ENCODE results near the gene CMKLR1. TPM values are rescaled to one million over a fixed set of nuclear protein-coding genes. Genes with fewer than 3 reads are reported as not detected.

Gene CMKLR1
- total and polyA plus RNA-seq, 2 donors (not counting 3 experiments of a cell fraction or from before 2014, with no cell fraction given) = 0.61 TPM; not detected in 1

DNA sequence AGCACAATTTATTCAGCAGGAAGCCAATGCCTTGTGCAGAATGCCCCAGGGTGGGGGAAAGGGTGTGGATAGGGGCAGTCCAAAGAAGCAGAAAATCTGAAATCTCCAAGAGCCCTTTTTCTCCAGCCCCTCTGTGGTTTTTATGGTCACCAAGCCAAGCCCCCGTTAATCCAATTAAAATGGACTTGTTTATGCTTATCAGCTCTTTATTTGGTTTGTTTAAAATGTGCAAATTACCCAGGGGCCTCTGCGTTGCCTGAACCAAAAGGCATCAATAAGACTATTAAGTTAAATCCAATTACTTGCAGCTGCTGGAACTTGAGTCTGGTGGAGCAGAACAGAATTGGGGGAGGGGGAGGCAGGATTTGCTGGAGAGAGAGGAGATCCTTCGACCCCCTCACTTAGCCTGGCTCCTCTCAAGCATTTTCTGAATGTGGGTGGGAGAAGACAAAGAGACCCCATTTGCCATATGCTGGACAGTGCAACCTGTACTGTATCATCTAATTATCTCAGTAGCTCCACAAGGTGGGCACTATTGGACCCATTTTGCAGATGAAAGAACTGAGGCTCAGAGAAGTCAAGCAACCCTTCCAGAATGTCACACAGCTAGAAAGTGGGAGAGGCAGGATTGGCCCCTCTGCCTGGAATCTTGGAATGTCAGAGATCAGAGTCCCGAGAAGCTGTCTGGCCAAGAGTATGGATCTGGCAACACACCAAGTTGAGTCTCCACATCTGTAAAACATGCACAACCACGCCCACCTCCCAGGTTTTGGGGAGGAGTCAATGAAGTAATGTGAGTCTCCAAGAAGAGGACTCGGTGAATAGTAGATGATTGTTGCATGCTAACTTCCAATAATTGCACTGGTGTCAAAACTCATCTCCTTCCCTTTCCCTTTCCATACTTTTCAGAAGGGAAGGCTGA lies 66.9 kb downstream of the CMKLR1 start:
- BruUV-seq (replicated peaks) = no TSS peak
- no peak overlapping the region for H2AFZ ChIP-seq (ENCODE audit: low read depth, low read length)
- POLR2A ChIA-PET = no interaction called here

More for the DNA sequence above, 66.9 kb downstream of the CMKLR1 start:
- Histone ChIP-seq H3K27me3 (ENCODE audit: control insufficient read depth in 2 of 2, insufficient read depth in 2 of 2, low read length in 2 of 2) (no peaks in the 10 kb centered on the region), H4K20me1 (replicated peaks; ENCODE audit: control insufficient read depth, extremely low read depth, insufficient read depth, low read length) (no peaks in the 10 kb centered on the region), H3K4me3 (replicated peaks in 1 of 3; ENCODE audit: insufficient read depth in 1 of 3, low read depth in 1 of 3, low read length in 3 of 3) (no peak overlapping the region), H3K9ac (replicated peaks; ENCODE audit: extremely low read depth, insufficient read depth, low read length) (no peak overlapping the region), H3K36me3 (ENCODE audit: control insufficient read depth in 2 of 2, extremely low read depth in 1 of 2, insufficient read depth in 2 of 2, low read length in 2 of 2) (no peaks in the 10 kb centered on the region), H3K27ac (ENCODE audit: insufficient read depth, low read depth, low read length) (no peak overlapping the region), H3K9me3 (replicated peaks; ENCODE audit: control insufficient read depth, insufficient read depth, low read length) (no peaks in the 10 kb centered on the region), H3K4me1 (ENCODE audit: control insufficient read depth, extremely low read depth, insufficient read depth, low read length) (no peaks in the 10 kb centered on the region), H3K4me2 (ENCODE audit: insufficient read depth, low read length) (no peak overlapping the region), H3K79me2 (ENCODE audit: control insufficient read depth, insufficient read depth, low read length) (no peaks in the 10 kb centered on the region), H3K9me1 (replicated peaks; ENCODE audit: control insufficient read depth, extremely low read depth, insufficient read depth, low read length) (no peaks in the 10 kb centered on the region)
- dilution Hi-C loops (cut with MboI; ENCODE audit: extremely low pct_ligation_motif_present, low sequenced_read_pairs) = no loop called here
- TF ChIP-seq FOS (IDR thresholded peaks at IDR 0.05; ENCODE audit: borderline replicate concordance, insufficient read depth, low read length) (no peak), EZH2 (IDR thresholded peaks at IDR 0.05; ENCODE audit: borderline replicate concordance, low read depth, low read length, severe bottlenecking) (no peak), CTCF (IDR thresholded peaks at IDR 0.05; ENCODE audit: extremely low read depth in 1 of 2, insufficient read depth in 1 of 2, low read depth in 1 of 2, low read length in 2 of 2) (no peak), MYC (IDR thresholded peaks at IDR 0.05; ENCODE audit: low read depth, low read length) (no peak), GATA2 (IDR thresholded peaks at IDR 0.05; ENCODE audit: insufficient read depth, insufficient read length, low read depth, low read length) (no peak)
- TF ChIP-seq, protein P1, sequence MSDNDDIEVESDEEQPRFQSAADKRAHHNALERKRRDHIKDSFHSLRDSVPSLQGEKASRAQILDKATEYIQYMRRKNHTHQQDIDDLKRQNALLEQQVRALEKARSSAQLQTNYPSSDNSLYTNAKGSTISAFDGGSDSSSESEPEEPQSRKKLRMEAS (IDR thresholded peaks at IDR 0.05; ENCODE audit: insufficient read depth, insufficient read length) = no peak
- DNase-seq (ENCODE audit: low read depth, low spot score) = no peak
- no peak for FAIRE-seq
- intact Hi-C loops (cut with micrococcal nuclease) = no loop called here
- CTCF ChIA-PET = no interaction called here
